Keratinocyte (primary cell): Measurements from ENCODE around the gene TNPO3. TPM values are rescaled to one million over a fixed set of nuclear protein-coding genes. Genes with fewer than 3 reads are reported as not detected.

Experiments used
- DNase-seq: peaks from one replicate; pipeline ENCODE4 v3.0.0-alpha.2; 2011; ENCODE audit warnings: low read depth, missing footprints, low spot score
- FAIRE-seq: peaks from 2 replicates; lab custom pipeline; 2011; peaks lifted over from hg19 to GRCh38; lab: Jason Lieb, UNC
- H2AFZ ChIP-seq: 2 replicates; pipeline ENCODE4 v1.6.0; 2012; ENCODE audit warnings: low read length, control low read depth, inconsistent platforms; ENCODE audit not compliant: control insufficient read depth
- H3K27ac ChIP-seq: 2 replicates; pipeline ENCODE4 v1.5.1; 2011; ENCODE audit warnings: low read length; ENCODE audit not compliant: control insufficient read depth, insufficient read depth
- H3K27me3 ChIP-seq: 3 replicates; pipeline ENCODE4 v1.6.0; 2011; ENCODE audit warnings: low read length; ENCODE audit not compliant: control insufficient read depth, insufficient read depth; ENCODE audit errors: extremely low read depth
- H3K36me3 ChIP-seq, 2 experiments: 2 replicates in 1 of 2; 3 replicates in 1 of 2; pipeline ENCODE4 v1.5.1; 2011; ENCODE audit warnings: low read length in 2 of 2, mild to moderate bottlenecking in 1 of 2; ENCODE audit not compliant: control insufficient read depth in 2 of 2, insufficient read depth in 2 of 2; ENCODE audit errors: extremely low read depth in 1 of 2
- H3K4me1 ChIP-seq: 3 replicates; pipeline ENCODE4 v1.5.1; 2011; ENCODE audit warnings: low read length; ENCODE audit not compliant: control insufficient read depth, insufficient read depth; ENCODE audit errors: extremely low read depth
- H3K4me2 ChIP-seq: 3 replicates; pipeline ENCODE4 v1.6.0; 2011; ENCODE audit warnings: low read depth, low read length; ENCODE audit not compliant: control insufficient read depth, insufficient read depth; ENCODE audit errors: extremely low read depth
- H3K4me3 ChIP-seq, 3 experiments: fragments of 200-600 bp in 1 of 3; sonication (generic) in 1 of 3; 2 replicates in 2 of 3; 3 replicates in 1 of 3; pipeline ENCODE4 v1.5.1; 2011 to 2016; ENCODE audit warnings: low read length in 3 of 3, mild to moderate bottlenecking in 3 of 3, control low read depth in 2 of 3, inconsistent platforms in 1 of 3, low read depth in 1 of 3, mixed read lengths in 1 of 3, mixed run types in 1 of 3, moderate library complexity in 1 of 3; ENCODE audit not compliant: control insufficient read depth in 2 of 3, insufficient read depth in 2 of 3; ENCODE audit errors: extremely low read depth in 1 of 3
- H3K79me2 ChIP-seq: 2 replicates; pipeline ENCODE4 v1.6.0; 2012; ENCODE audit warnings: low read length; ENCODE audit not compliant: control insufficient read depth, insufficient read depth
- H3K9ac ChIP-seq: 3 replicates; pipeline ENCODE4 v1.6.0; 2011; ENCODE audit warnings: low read length; ENCODE audit not compliant: control insufficient read depth, insufficient read depth; ENCODE audit errors: extremely low read depth
- H3K9me1 ChIP-seq: 3 replicates; pipeline ENCODE4 v1.6.0; 2011; ENCODE audit warnings: low read length; ENCODE audit not compliant: control insufficient read depth, insufficient read depth; ENCODE audit errors: extremely low read depth
- H3K9me3 ChIP-seq: 2 replicates; pipeline ENCODE4 v1.5.1; 2012; ENCODE audit warnings: low read depth, low read length; ENCODE audit not compliant: control insufficient read depth
- H4K20me1 ChIP-seq: 3 replicates; pipeline ENCODE4 v1.6.0; 2011; ENCODE audit warnings: low read length; ENCODE audit not compliant: control insufficient read depth, insufficient read depth; ENCODE audit errors: extremely low read depth
- CTCF ChIP-seq, 3 experiments: IDR thresholded peaks in 1 of 3; conservative IDR thresholded peaks in 1 of 3; optimal IDR thresholded peaks in 1 of 3; 2 replicates in 2 of 3; 3 replicates in 1 of 3; pipeline versions ENCODE3 to v1.5.1; 2011; ENCODE audit warnings: low read length in 3 of 3, mild to moderate bottlenecking in 3 of 3, moderate library complexity in 2 of 3, control low read depth in 1 of 3, inconsistent platforms in 1 of 3; ENCODE audit not compliant: insufficient read depth in 2 of 3; ENCODE audit errors: extremely low read depth in 1 of 3
- EZH2 ChIP-seq: IDR thresholded peaks from one replicate; pipeline ENCODE4 v1.6.1; 2012; ENCODE audit warnings: inconsistent platforms, mild to moderate bottlenecking, low read length, moderate library complexity
- dilution Hi-C: fragments of 300-500 bp; cut with MboI; formaldehyde crosslinking; loops from one replicate; pipeline ENCODE4 v1.7.0; 2020; ENCODE audit warnings: low sequenced_read_pairs; ENCODE audit not compliant: extremely low pct_ligation_motif_present
- polyA plus RNA-seq, 5 experiments: library from polyadenylated mRNA; depleted of rRNA in 3 of 5; stranded (reverse) in 3 of 5; stranded (forward) in 1 of 5; unstranded in 1 of 5; fragments of >200 nt; gene quantifications; 1 replicate in 1 of 5; 2 replicates in 3 of 5; 3 replicates in 1 of 5; pipeline versions ENCODE4 v1.2.1 to v1.2.3, GENCODE V29; 2011 to 2012; ENCODE audit warnings: missing spikeins in 2 of 5, low read depth in 1 of 5, low replicate concordance in 1 of 5

TNPO3 gene
- polyA plus RNA-seq, 1 donor (not counting 4 experiments of a cell fraction or from before 2014, with no cell fraction given): 35.1 TPM

GRCh38 chr7:128918016-128918665, 136.8 kb downstream of the TNPO3 start:
- no peak for DNase-seq
- TF ChIP-seq CTCF (optimal IDR thresholded peaks at IDR 0.05 in 1 of 3, IDR thresholded peaks at IDR 0.05 in 1 of 3, conservative IDR thresholded peaks at IDR 0.05 in 1 of 3; ENCODE audit: extremely low read depth in 1 of 3, insufficient read depth in 2 of 3, low read length in 3 of 3) (no peak), EZH2 (no peak)
- H3K27me3 ChIP-seq: peaks cover 59% of the 10 kb centered on the region
- no peak overlapping the region for H3K4me2 ChIP-seq
- no peak overlapping the region for H3K27ac ChIP-seq
- no peaks in the 10 kb centered on the region for H3K4me1 ChIP-seq
- H3K9me3 ChIP-seq: no peaks in the 10 kb centered on the region
- no peaks in the 10 kb centered on the region for H3K9me1 ChIP-seq
- H4K20me1 ChIP-seq: no peaks in the 10 kb centered on the region
- H3K79me2 ChIP-seq: no peaks in the 10 kb centered on the region
- no peak overlapping the region for H3K4me3 ChIP-seq
- H3K36me3 ChIP-seq: no peaks in the 10 kb centered on the region
- H2AFZ ChIP-seq: no peak overlapping the region
- no peak for FAIRE-seq
- H3K9ac ChIP-seq: no peak overlapping the region
- dilution Hi-C loops: no loop called here

GRCh38 chr7:128917122-128917521, 137.8 kb downstream of the TNPO3 start:
- Histone ChIP-seq H3K9me3 (no peaks in the 10 kb centered on the region), H3K79me2 (no peaks in the 10 kb centered on the region), H3K4me1 (no peaks in the 10 kb centered on the region), H3K9me1 (no peaks in the 10 kb centered on the region), H4K20me1 (no peaks in the 10 kb centered on the region), H3K27ac (no peak overlapping the region), H3K27me3 (peaks cover 63% of the 10 kb centered on the region), H3K36me3 (no peaks in the 10 kb centered on the region), H3K9ac (no peak overlapping the region), H3K4me3 (no peak overlapping the region), H3K4me2 (no peak overlapping the region), H2AFZ (no peak overlapping the region)
- dilution Hi-C loops: no loop called here
- FAIRE-seq (no peak), DNase-seq (no peak)
- TF ChIP-seq EZH2 (no peak), CTCF (optimal IDR thresholded peaks at IDR 0.05 in 1 of 3, IDR thresholded peaks at IDR 0.05 in 1 of 3, conservative IDR thresholded peaks at IDR 0.05 in 1 of 3; ENCODE audit: extremely low read depth in 1 of 3, insufficient read depth in 2 of 3, low read length in 3 of 3) (no peak)
